GM18867 (cell line): ENCODE measurements around the gene ABCA4.

ENCODE experiments used
- ATAC-seq: cut with Tn5 transposase; IDR thresholded peaks from one replicate; pipeline ENCODE4 v1.9.1; 2021; ENCODE audit warnings: mild to moderate bottlenecking, moderate library complexity; ENCODE audit not compliant: unreplicated experiment

The ABCA4 gene

GRCh38 chr1:94105581-94105952 lies 15.4 kb downstream of the ABCA4 start:
- no peak for ATAC-seq

- ATAC-seq = no peak
Measured at GRCh38 chr1:94104776-94105580, 16.0 kb downstream of the ABCA4 start.

- ATAC-seq = no peak
Measured at GRCh38 chr1:94104127-94104684, 16.7 kb downstream of the ABCA4 start.

DNA sequence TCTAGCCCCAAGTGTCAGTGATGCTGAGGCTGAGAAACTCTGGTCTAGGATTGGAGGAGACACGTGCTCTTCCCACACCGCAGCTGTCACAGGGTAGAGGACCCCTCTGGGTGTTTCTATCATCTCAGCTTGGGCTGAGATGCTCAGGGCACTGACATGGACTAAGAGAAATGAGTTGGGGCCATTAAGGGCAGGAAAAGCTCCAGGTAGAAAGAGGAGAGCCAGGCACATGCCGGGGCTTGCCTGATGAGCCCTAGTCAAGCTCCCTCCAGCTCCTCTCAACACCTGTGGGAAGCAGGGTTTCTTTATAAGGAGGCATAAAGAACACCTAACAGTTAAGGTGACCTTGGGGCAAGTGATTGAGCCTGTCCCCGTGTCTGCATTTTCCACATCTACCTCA lies 17.3 kb downstream of the ABCA4 start:
- no peak for ATAC-seq

DNA sequence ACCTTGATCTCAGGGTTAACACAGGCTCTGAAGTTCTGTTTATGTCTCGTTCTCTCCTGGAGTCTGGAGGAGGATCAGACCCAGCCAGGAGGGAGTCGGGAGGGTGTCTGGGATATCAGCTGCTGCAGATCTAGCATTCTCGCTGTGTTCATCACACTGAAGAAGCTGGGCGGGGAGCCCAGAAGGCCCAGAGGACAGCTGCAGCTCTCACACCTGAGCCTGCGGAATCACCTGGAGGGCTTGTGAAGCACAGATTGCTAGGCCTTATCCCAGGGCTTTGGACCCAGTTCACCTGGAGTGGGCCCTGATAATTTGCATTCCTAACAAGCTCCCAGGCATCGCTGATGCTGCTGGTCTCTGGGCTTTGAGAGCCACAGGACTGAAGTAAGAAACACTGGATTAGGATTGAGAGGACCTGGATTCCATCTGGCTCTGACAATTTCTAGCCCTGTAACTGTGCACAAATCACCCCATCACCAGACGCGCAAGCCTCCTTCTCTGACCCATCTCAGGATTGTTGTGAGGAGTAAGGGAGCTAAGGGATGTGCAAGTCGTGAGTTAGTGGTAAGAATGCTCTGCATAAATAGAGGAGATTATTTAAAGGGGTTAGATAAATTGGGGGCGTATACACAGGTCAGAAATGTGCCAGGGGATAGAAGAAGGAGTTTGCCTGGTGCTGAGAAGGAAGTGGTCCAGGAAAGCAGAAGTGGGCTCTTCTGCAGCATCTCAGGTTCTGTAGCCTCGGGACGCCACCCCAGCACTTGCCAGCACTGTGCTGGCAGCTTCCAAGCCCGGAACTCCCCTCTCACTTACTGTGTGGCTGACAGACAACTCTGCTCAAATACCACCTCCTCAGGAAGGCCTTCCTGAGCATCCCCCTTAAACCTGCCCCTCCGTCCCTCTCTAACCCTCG lies 19.1 kb downstream of the ABCA4 start:
- ATAC-seq = no peak

- no peak for ATAC-seq
Measured at GRCh38 chr1:94100785-94101612, 19.9 kb downstream of the ABCA4 start.

DNA sequence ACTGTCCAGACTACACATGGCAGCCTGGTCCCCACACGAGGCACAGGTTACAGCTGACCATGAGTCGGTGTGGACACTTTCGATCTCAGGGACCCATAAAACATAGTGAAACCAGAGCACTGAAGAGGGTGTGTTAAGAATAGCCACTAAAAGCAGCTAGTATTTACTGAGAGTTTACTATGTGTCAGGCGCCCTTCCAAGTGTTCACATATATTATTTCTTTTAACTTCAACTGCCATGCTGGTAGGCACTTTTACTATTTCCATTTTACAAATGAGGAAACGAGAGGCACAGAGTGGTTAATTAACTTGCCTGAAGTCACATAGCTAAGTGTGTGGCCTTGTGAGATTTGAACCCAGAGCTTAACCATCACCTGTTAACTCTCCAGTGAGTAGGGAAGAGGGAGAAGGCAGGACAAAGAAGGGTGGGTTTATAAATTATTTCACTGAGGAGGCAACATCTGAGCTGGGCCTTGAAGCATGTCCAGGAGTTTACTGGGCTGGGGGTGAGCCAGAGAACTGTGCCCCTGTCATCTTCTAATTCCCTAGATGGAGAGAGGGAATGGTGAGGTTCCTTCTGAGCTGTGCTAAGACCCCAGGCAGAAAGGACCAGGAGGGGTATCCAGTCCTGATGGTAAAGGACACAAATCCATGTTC lies 20.7 kb downstream of the ABCA4 start:
- no peak for ATAC-seq

GRCh38 chr1:94099303-94099702 lies 21.6 kb downstream of the ABCA4 start:
- no peak for ATAC-seq

DNA sequence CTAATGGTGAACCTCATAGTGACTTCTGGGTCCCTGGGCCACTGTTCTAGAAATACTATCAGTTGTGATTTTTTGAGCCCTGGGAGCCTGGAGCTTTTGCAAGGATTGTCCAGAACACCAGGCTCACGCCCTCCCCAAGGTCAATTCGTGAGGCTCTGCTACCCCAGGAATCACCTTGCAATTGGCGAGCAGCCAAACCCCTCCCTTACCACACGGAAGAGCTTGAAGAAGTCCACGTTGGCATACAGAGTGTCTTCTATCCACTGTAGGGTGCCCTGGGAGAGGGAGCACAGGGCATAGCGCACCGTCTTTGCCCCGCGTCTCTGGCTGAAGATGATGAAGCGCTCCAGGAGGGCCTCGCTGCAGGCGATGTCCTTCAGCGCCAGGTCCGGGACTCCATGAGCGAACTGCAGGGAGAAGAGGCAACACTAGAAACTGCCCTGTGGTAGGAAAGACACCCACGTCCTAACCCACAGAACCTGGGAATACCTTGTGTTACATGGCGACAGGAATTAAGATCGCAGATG lies 22.3 kb downstream of the ABCA4 start:
- no peak for ATAC-seq

DNA sequence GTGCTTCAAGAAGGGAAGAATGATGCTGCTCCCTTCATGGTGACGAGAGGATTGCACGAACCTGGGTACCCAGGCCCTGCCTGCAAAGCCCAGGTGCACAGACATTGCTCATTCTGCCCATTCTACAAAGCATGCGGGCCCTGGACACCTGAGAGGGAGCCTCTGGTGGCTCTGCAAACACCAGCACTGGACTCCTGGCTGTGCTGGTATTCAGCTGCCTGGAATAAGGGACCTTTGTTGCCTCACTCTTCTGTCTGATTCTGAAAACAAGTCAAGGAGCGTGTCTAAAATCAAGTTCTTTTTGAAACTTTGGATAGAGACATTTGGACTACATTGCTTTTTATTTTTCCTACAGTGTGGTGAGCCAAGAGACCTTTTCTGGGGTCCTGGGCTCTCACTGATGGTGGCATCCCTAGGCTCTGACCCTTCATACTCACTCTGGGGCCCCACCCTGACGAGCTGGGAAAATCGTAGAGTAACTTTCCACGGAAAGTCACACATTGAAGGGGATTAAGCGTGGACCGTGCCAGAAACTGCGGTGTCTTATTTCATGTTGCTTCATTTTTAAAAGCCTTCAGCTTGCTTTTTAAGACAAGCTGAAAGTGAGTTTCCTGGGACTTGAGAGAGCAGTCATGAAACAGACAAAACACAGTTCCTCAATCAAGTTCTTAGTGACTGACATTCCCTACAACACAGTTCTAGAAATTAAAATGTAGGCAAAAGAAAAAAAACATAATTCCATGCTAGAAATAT lies 24.0 kb downstream of the ABCA4 start:
- no peak for ATAC-seq

DNA sequence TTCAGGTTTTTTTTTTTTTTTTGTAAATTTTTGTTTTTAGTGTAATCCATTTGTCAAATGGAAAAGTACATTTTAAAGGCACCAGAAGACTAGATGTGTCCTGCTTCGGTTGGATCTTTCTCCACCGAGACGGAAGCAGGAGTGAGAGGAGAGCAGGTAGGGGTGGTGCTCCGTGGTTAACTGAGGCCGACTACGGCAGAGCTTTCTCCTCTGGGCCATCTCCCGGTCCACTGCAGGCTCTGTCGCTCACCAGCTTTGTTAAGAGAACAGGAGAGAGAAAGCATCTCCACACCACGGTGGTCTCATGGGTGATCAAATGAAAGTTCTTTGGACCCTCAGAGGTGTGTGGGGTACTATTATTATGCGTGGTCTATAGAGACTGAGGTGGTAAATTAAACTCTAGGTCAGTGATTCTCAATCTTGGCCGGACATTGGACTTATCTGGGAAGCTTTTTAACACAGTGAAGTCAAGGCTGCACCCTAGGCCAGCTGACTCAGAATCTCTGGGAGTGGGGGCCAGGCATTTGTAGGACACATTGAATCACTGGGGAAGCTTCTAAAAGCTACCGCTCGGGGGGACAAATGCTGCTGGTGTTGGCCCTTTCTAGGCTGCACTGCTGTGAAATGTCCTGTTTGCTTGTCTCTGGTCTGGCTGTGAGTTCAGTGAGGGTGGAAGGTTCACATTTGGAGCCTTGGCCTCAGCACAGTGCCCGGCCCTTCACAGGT lies 25.0 kb downstream of the ABCA4 start:
- ATAC-seq = no peak

DNA sequence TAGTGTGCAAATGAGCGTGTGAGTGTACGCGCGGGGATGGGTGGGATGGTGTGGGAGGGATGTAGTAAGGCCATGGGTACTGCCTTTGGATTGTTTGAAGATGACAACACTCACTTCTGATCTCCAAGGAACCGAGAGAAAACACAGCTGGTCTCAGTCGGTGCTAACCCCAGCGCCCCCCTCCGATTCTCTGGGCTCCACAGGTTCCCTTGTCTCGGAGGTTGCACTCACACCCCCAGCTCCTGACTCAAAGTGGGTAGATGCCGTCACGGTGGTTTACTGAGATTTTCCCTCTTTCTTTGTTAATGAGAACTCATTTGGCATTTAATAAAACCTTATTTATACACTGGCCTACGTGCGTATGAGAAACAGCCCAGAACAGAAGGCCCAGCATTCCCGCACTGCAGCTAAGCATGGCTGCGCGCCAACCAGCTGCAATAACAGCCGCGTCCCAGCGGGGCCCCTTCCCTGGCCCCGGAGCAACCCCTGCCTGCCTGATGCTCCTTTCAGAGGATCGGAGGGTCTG lies 25.8 kb downstream of the ABCA4 start:
- no peak for ATAC-seq

DNA sequence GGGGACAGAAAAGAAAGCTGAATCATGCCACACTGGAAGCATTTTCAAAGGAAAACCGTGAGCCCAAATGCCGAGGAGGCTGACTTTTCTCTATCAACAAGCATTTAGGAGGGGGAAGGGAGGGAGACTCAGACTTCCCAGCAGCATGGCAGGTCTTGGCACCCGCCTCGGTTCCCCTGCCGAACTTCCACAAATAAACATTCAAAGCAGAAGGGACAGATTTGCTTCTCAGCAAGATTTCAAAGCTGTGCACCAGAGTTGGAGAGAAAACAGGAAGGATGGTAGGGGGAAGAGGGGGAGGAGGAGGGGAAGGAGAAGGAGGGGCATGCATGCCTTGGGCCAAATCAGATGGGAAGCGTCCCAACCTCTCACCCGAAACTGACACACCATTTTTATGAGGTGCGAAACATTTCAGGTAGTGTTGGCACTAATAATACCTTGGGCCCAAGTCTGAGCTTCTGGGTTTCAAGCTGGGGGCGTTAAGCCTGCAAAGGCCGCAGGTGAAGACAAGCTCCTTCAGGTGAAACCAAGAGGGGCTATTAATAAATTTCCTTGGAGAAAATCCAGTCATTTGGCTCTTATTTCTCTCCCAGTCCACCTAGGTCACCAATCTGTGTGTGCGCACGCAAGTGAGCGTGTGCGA lies 26.4 kb downstream of the ABCA4 start:
- no peak for ATAC-seq

GRCh38 chr1:94093996-94094395 lies 27.0 kb downstream of the ABCA4 start:
- ATAC-seq = no peak

GRCh38 chr1:94093396-94093795 lies 27.6 kb downstream of the ABCA4 start:
- ATAC-seq = no peak

DNA sequence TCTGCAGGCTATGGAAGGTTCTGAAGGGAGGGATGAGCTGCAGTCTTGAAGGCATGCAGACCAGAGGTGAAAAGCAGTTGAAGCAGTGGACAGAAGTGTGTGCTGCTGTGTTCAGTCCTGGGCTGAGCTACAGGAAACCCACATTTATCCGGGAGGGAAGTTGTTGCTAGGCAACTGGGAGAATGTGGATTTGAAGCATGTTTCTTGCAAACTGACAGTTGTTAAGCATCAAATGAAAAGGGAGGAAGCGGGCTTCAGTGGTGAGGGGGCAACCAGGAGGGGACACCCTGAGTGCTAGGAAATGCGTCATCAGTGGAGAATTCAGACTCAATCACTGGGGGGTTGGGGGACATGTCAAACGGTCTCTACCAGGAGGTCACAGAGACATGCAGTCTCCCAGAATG lies 28.7 kb downstream of the ABCA4 start:
- ATAC-seq = no peak

DNA sequence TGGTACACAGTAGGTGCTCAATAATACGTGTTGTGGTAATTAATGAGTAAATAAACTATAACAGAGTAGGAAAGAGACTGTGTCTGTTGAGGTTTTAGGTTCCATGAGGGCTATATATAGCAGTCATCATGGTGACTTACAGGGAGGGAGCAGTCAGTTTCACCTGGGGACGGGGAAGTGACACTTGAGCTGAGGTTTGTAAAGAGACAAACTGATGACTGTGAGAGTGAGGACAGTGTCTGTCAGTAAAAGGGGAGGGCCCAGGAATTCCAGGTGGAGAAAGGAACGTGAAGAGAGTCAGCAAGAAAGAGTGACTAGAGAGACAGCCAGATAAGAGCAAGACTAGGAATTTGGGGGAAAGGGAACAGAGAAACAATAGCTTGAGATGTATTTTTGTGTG lies 30.2 kb downstream of the ABCA4 start:
- no peak for ATAC-seq

- ATAC-seq = no peak
Measured at GRCh38 chr1:94087193-94087592, 33.8 kb downstream of the ABCA4 start.
